HepG2 (cell line): Measurements from ENCODE around the gene THRSP. TPM values are rescaled to one million over a fixed set of nuclear protein-coding genes. Genes with fewer than 3 reads are reported as not detected.
A peak's percentile ranks its signal among the peaks of the same experiment; 100 is the strongest.

Source experiments
- KDM5B ChIP-seq: sonication (generic); formaldehyde crosslinking; IDR thresholded peaks from 2 replicates; pipeline ENCODE4 v1.4.0; 2020; ENCODE audit warnings: missing genetic modification reagents, mild to moderate bottlenecking, borderline replicate concordance
- MYNN ChIP-seq: sonication (generic); formaldehyde crosslinking; IDR thresholded peaks from 2 replicates; pipeline ENCODE4 v1.4.0; 2020; ENCODE audit warnings: mild to moderate bottlenecking, low read depth, missing genetic modification reagents
- PAX8 ChIP-seq: sonication (generic); formaldehyde crosslinking; IDR thresholded peaks from 2 replicates; pipeline ENCODE4 v1.8.0; 2022; ENCODE audit warnings: mild to moderate bottlenecking, missing genetic modification reagents, borderline replicate concordance
- SALL1 ChIP-seq: sonication (generic); formaldehyde crosslinking; IDR thresholded peaks from 2 replicates; pipeline ENCODE4 v1.8.0; 2022; ENCODE audit warnings: mild to moderate bottlenecking, missing genetic modification reagents
- WIZ ChIP-seq: sonication (generic); formaldehyde crosslinking; IDR thresholded peaks from 2 replicates; pipeline ENCODE4 v1.5.1; 2020; ENCODE audit warnings: mild to moderate bottlenecking, missing genetic modification reagents
- YY1 ChIP-seq: IDR thresholded peaks from 2 replicates; pipeline ENCODE4 v1.6.1; 2011; ENCODE audit warnings: low read length, low read depth, moderate library complexity, mild to moderate bottlenecking; ENCODE audit not compliant: insufficient read depth, insufficient replicate concordance
- ZNF263 ChIP-seq: sonication (generic); formaldehyde crosslinking; IDR thresholded peaks from 2 replicates; pipeline ENCODE4 v1.4.0; 2020; ENCODE audit warnings: missing genetic modification reagents
- ZSCAN25 ChIP-seq: sonication (generic); formaldehyde crosslinking; IDR thresholded peaks from 2 replicates; pipeline ENCODE4 v1.8.0; 2022; ENCODE audit warnings: mild to moderate bottlenecking, missing genetic modification reagents
- polyA plus RNA-seq, 8 experiments: library from polyadenylated mRNA; depleted of rRNA in 3 of 8; stranded (reverse) in 7 of 8; unstranded in 1 of 8; fragments of >200 nt; fragmentation: Illumina TruSeq in 4 of 8; extraction: Trizol in 4 of 8; gene quantifications; 2 replicates each; pipeline versions ENCODE4 v1.2.1 to v1.2.3, GENCODE V29; 2011 to 2016; ENCODE audit warnings: low read depth in 4 of 8, missing spikeins in 1 of 8, mixed read lengths in 1 of 8; ENCODE audit not compliant: insufficient read depth in 1 of 8
- total RNA-seq, 5 experiments: library from RNA; depleted of rRNA; stranded (reverse); fragments of >200 nt; fragmentation: Illumina TruSeq; extraction: Trizol; gene quantifications; 2 replicates each; pipeline ENCODE4 v1.2.3, GENCODE V29; 2016; ENCODE audit warnings: low read depth in 1 of 5
- TF ChIP-seq, protein P1 (sequence below): sonication (generic); formaldehyde crosslinking; IDR thresholded peaks from 2 replicates; pipeline ENCODE4 v1.4.0; 2020; ENCODE audit warnings: mild to moderate bottlenecking, missing genetic modification reagents
- TF ChIP-seq, protein P2 (sequence below): sonication (generic); formaldehyde crosslinking; IDR thresholded peaks from 2 replicates; pipeline ENCODE4 v1.4.0; 2020; ENCODE audit warnings: missing genetic modification reagents
- TF ChIP-seq, protein P3 (sequence below): sonication (generic); formaldehyde crosslinking; IDR thresholded peaks from 2 replicates; pipeline ENCODE4 v1.4.0; 2020; ENCODE audit warnings: missing genetic modification reagents
- TF ChIP-seq, protein P4 (sequence below): sonication (generic); formaldehyde crosslinking; IDR thresholded peaks from 2 replicates; pipeline ENCODE4 v1.5.1; 2020; ENCODE audit warnings: mild to moderate bottlenecking, moderate library complexity, missing genetic modification reagents
- TF ChIP-seq, protein P5 (sequence below): sonication (generic); formaldehyde crosslinking; IDR thresholded peaks from 2 replicates; pipeline ENCODE4 v1.4.0; 2020; ENCODE audit warnings: missing genetic modification reagents

Gene THRSP
- total and polyA plus RNA-seq, 2 of the 13 experiments (the other 11 are each of a cell fraction or from before 2014, with no cell fraction given), result 0.13 to 0.58 TPM

DNA sequence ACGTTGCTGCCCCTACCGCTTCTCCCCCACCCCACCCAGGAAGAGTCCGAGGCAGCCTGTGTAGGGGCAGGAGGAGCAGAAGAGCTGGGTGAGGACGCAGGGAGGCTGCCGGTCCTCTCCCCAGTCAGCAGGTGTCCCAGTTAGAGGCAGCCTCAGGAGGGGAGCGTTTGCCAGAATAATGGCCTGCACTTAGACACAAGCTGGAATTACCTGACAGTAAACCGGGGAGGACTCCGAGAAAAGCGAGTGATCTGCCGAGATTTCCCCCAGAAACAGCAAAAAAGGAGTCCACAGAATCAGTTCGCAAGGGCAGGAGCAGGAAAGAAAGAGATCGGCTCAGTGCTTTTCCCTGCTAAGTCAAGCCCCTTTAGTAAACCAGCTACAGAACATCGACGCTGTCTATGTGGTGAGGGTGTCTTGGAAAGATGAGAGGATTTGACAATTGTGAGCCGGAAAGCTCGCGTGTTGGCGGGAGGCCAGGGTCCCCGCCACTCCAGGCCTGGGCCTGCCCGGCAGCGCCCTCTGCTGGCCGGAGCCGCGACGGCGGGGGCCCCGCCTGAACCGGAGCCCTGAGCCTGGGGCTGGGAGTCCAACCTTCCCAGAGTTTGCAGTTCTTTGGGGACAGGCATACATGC, 17.7 kb upstream of the THRSP start (continued):
- TF ChIP-seq ZNF263 (CRISPR knock-in tag) (peak; percentile 76), YY1 (peak; percentile 72), MYNN (0 out of 2 replicates have a peak, but pooled peaks have one; percentile 48), ZSCAN25 (CRISPR knock-in tag) (no peak), SALL1 (peak; percentile 90), PAX8 (0 out of 2 replicates have a peak, but pooled peaks have one; percentile 59), WIZ (CRISPR knock-in tag) (no peak), KDM5B (CRISPR knock-in tag) (peak; percentile 36; the same call in 1 of the 2 replicates)
- TF ChIP-seq, protein P1, sequence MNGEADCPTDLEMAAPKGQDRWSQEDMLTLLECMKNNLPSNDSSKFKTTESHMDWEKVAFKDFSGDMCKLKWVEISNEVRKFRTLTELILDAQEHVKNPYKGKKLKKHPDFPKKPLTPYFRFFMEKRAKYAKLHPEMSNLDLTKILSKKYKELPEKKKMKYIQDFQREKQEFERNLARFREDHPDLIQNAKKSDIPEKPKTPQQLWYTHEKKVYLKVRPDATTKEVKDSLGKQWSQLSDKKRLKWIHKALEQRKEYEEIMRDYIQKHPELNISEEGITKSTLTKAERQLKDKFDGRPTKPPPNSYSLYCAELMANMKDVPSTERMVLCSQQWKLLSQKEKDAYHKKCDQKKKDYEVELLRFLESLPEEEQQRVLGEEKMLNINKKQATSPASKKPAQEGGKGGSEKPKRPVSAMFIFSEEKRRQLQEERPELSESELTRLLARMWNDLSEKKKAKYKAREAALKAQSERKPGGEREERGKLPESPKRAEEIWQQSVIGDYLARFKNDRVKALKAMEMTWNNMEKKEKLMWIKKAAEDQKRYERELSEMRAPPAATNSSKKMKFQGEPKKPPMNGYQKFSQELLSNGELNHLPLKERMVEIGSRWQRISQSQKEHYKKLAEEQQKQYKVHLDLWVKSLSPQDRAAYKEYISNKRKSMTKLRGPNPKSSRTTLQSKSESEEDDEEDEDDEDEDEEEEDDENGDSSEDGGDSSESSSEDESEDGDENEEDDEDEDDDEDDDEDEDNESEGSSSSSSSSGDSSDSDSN (CRISPR knock-in tag), result peak; percentile 76
- TF ChIP-seq, protein P2, sequence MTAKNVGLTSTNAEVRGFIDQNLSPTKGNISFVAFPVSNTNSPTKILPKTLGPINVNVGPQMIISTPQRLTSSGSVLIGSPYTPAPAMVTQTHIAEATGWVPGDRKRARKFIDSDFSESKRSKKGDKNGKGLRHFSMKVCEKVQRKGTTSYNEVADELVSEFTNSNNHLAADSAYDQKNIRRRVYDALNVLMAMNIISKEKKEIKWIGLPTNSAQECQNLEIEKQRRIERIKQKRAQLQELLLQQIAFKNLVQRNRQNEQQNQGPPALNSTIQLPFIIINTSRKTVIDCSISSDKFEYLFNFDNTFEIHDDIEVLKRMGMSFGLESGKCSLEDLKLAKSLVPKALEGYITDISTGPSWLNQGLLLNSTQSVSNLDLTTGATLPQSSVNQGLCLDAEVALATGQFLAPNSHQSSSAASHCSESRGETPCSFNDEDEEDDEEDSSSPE (CRISPR knock-in tag), result peak; percentile 67
- TF ChIP-seq, protein P3, sequence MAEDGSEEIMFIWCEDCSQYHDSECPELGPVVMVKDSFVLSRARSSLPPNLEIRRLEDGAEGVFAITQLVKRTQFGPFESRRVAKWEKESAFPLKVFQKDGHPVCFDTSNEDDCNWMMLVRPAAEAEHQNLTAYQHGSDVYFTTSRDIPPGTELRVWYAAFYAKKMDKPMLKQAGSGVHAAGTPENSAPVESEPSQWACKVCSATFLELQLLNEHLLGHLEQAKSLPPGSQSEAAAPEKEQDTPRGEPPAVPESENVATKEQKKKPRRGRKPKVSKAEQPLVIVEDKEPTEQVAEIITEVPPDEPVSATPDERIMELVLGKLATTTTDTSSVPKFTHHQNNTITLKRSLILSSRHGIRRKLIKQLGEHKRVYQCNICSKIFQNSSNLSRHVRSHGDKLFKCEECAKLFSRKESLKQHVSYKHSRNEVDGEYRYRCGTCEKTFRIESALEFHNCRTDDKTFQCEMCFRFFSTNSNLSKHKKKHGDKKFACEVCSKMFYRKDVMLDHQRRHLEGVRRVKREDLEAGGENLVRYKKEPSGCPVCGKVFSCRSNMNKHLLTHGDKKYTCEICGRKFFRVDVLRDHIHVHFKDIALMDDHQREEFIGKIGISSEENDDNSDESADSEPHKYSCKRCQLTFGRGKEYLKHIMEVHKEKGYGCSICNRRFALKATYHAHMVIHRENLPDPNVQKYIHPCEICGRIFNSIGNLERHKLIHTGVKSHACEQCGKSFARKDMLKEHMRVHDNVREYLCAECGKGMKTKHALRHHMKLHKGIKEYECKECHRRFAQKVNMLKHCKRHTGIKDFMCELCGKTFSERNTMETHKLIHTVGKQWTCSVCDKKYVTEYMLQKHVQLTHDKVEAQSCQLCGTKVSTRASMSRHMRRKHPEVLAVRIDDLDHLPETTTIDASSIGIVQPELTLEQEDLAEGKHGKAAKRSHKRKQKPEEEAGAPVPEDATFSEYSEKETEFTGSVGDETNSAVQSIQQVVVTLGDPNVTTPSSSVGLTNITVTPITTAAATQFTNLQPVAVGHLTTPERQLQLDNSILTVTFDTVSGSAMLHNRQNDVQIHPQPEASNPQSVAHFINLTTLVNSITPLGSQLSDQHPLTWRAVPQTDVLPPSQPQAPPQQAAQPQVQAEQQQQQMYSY (CRISPR knock-in tag), result peak; percentile 81
- TF ChIP-seq, protein P4, sequence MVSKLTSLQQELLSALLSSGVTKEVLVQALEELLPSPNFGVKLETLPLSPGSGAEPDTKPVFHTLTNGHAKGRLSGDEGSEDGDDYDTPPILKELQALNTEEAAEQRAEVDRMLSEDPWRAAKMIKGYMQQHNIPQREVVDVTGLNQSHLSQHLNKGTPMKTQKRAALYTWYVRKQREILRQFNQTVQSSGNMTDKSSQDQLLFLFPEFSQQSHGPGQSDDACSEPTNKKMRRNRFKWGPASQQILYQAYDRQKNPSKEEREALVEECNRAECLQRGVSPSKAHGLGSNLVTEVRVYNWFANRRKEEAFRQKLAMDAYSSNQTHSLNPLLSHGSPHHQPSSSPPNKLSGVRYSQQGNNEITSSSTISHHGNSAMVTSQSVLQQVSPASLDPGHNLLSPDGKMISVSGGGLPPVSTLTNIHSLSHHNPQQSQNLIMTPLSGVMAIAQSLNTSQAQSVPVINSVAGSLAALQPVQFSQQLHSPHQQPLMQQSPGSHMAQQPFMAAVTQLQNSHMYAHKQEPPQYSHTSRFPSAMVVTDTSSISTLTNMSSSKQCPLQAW (CRISPR knock-in tag), result peak; percentile 62; the same call in 1 of the 2 replicates
- TF ChIP-seq, protein P5, sequence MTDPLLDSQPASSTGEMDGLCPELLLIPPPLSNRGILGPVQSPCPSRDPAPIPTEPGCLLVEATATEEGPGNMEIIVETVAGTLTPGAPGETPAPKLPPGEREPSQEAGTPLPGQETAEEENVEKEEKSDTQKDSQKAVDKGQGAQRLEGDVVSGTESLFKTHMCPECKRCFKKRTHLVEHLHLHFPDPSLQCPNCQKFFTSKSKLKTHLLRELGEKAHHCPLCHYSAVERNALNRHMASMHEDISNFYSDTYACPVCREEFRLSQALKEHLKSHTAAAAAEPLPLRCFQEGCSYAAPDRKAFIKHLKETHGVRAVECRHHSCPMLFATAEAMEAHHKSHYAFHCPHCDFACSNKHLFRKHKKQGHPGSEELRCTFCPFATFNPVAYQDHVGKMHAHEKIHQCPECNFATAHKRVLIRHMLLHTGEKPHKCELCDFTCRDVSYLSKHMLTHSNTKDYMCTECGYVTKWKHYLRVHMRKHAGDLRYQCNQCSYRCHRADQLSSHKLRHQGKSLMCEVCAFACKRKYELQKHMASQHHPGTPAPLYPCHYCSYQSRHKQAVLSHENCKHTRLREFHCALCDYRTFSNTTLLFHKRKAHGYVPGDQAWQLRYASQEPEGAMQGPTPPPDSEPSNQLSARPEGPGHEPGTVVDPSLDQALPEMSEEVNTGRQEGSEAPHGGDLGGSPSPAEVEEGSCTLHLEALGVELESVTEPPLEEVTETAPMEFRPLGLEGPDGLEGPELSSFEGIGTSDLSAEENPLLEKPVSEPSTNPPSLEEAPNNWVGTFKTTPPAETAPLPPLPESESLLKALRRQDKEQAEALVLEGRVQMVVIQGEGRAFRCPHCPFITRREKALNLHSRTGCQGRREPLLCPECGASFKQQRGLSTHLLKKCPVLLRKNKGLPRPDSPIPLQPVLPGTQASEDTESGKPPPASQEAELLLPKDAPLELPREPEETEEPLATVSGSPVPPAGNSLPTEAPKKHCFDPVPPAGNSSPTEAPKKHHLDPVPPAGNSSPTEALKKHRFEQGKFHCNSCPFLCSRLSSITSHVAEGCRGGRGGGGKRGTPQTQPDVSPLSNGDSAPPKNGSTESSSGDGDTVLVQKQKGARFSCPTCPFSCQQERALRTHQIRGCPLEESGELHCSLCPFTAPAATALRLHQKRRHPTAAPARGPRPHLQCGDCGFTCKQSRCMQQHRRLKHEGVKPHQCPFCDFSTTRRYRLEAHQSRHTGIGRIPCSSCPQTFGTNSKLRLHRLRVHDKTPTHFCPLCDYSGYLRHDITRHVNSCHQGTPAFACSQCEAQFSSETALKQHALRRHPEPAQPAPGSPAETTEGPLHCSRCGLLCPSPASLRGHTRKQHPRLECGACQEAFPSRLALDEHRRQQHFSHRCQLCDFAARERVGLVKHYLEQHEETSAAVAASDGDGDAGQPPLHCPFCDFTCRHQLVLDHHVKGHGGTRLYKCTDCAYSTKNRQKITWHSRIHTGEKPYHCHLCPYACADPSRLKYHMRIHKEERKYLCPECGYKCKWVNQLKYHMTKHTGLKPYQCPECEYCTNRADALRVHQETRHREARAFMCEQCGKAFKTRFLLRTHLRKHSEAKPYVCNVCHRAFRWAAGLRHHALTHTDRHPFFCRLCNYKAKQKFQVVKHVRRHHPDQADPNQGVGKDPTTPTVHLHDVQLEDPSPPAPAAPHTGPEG (CRISPR knock-in tag), result no peak
